HCT116 (cell line): Measurements from ENCODE around the gene TMEM145. TPM values are rescaled to one million over a fixed set of nuclear protein-coding genes. Genes with fewer than 3 reads are reported as not detected.

Experiments used
- ATAC-seq: fragments of 200-7000 bp; cut with Tn5 transposase; 2 replicates; pipeline ENCODE4 v1.9.1; 2020; ENCODE audit warnings: mild to moderate bottlenecking, moderate library complexity
- BruUV-seq: library from RNA; stranded (reverse); fragments of 400-500 nt; replicated peaks from 2 replicates; lab custom pipeline; 2021; lab: Mats Ljungman, UMichigan
- CTCF ChIA-PET: fragments of 300-600 bp; sonication (Branson Sonifier 250); formaldehyde crosslinking; loops from one replicate; lab custom pipeline; 2021; ENCODE audit warnings: antibody characterized with exemption; lab: Charles Lee
- POLR2A ChIA-PET: fragments of 300-600, 350-600 bp; sonication (Branson Sonifier 250); formaldehyde crosslinking; loops from one replicate; lab custom pipeline; 2021; ENCODE audit warnings: antibody characterized with exemption; lab: Charles Lee
- RAD21 ChIA-PET, 2 experiments: fragments of 300-600 bp; sonication (Branson Sonifier 250); formaldehyde crosslinking; loops; one replicate each; lab custom pipeline; 2023; ENCODE audit warnings: low total read pairs in 2 of 2; ENCODE audit not compliant: uncharacterized antibody in 2 of 2, unreplicated experiment in 2 of 2, low non-redundant PET in 1 of 2; lab: Charles Lee
- DNase-seq: peaks from one replicate; pipeline ENCODE4 v3.0.0-alpha.2; 2010; ENCODE audit warnings: low read depth, low spot score
- H2AFZ ChIP-seq: fragments of 200-600 bp; shearing (Covaris generic), sonication (generic); 2 replicates; pipeline ENCODE4 v1.6.1; 2017; ENCODE audit warnings: low read depth, mixed run types, mixed read lengths, antibody characterized with exemption, low read length; ENCODE audit not compliant: poor library complexity, severe bottlenecking
- H3K27ac ChIP-seq: 2 replicates; pipeline ENCODE4 v1.5.1; 2012; ENCODE audit warnings: low read depth, low read length
- H3K27me3 ChIP-seq: fragments of 200-600 bp; sonication (generic); 2 replicates; pipeline ENCODE4 v1.6.1; 2016; ENCODE audit warnings: mixed run types, low read length, mixed read lengths; ENCODE audit not compliant: insufficient read depth
- H3K36me3 ChIP-seq, 2 experiments: fragments of 200-500 bp in 1 of 2; fragments of 200-600 bp in 1 of 2; sonication (Bioruptor generic) in 1 of 2; sonication (generic) in 1 of 2; 2 replicates each; pipeline versions ENCODE4 v1.5.1 to v1.6.1; 2014 to 2016; ENCODE audit warnings: low read length in 2 of 2, inconsistent platforms in 1 of 2, mixed read lengths in 1 of 2, mixed run types in 1 of 2; ENCODE audit not compliant: insufficient read depth in 2 of 2, control insufficient read depth in 1 of 2
- H3K4me1 ChIP-seq, 2 experiments: fragments of 200-600 bp in 1 of 2; sonication (generic) in 1 of 2; 2 replicates each; pipeline versions ENCODE4 v1.5.1 to v1.6.1; 2012 to 2017; ENCODE audit warnings: low read length in 2 of 2, inconsistent platforms in 1 of 2, mild to moderate bottlenecking in 1 of 2, mixed read lengths in 1 of 2, mixed run types in 1 of 2, moderate library complexity in 1 of 2; ENCODE audit not compliant: insufficient read depth in 2 of 2, control insufficient read depth in 1 of 2
- H3K4me2 ChIP-seq: fragments of 200-600 bp; sonication (generic); 2 replicates; pipeline ENCODE4 v1.6.1; 2017; ENCODE audit warnings: mixed run types, low read length, mixed read lengths
- H3K4me3 ChIP-seq, 2 experiments: fragments of 200-600 bp in 1 of 2; sonication (generic) in 1 of 2; replicated peaks in 1 of 2; 2 replicates each; pipeline ENCODE4 v1.5.1; 2011 to 2016; ENCODE audit warnings: low read length in 2 of 2, control low read depth in 1 of 2, low read depth in 1 of 2, mild to moderate bottlenecking in 1 of 2, mixed read lengths in 1 of 2, mixed run types in 1 of 2
- H3K79me2 ChIP-seq: fragments of 200-600 bp; sonication (generic); 2 replicates; pipeline ENCODE4 v1.6.1; 2017; ENCODE audit warnings: mild to moderate bottlenecking, mixed run types, low read length, moderate library complexity, mixed read lengths; ENCODE audit not compliant: insufficient read depth
- H3K9ac ChIP-seq: fragments of 200-600 bp; sonication (generic); 2 replicates; pipeline ENCODE4 v1.6.1; 2016; ENCODE audit warnings: low read length, mixed read lengths
- H3K9me2 ChIP-seq: fragments of 200-600 bp; sonication (generic), shearing (Covaris generic); 2 replicates; pipeline ENCODE4 v1.6.1; 2017; ENCODE audit warnings: mixed run types, mild to moderate bottlenecking, moderate library complexity; ENCODE audit not compliant: insufficient read depth
- H3K9me3 ChIP-seq, 2 experiments: fragments of 200-500 bp in 1 of 2; fragments of 200-600 bp in 1 of 2; sonication (Bioruptor generic) in 1 of 2; sonication (generic) in 1 of 2; 2 replicates each; pipeline ENCODE4 v1.6.1; 2014 to 2017; ENCODE audit warnings: low read length in 2 of 2, mixed read lengths in 2 of 2, inconsistent platforms in 1 of 2, low read depth in 1 of 2, mild to moderate bottlenecking in 1 of 2, mixed run types in 1 of 2, moderate library complexity in 1 of 2; ENCODE audit not compliant: control insufficient read depth in 1 of 2, insufficient read depth in 1 of 2
- H4K20me1 ChIP-seq: fragments of 200-600 bp; sonication (generic), shearing (Covaris generic); 2 replicates; pipeline ENCODE4 v1.6.1; 2017; ENCODE audit warnings: mixed run types, mild to moderate bottlenecking, moderate library complexity; ENCODE audit not compliant: insufficient read depth
- ATF3 ChIP-seq: IDR thresholded peaks from 2 replicates; pipeline ENCODE4 v1.6.1; 2012
- CBX3 ChIP-seq: IDR thresholded peaks from 2 replicates; pipeline ENCODE4 v1.6.1; 2012; ENCODE audit warnings: low read depth
- CEBPB ChIP-seq: IDR thresholded peaks from 2 replicates; pipeline ENCODE4 v1.6.1; 2012; ENCODE audit warnings: low read depth
- EGR1 ChIP-seq: IDR thresholded peaks from 2 replicates; pipeline ENCODE4 v1.6.1; 2012; ENCODE audit warnings: low read depth
- ELF1 ChIP-seq: IDR thresholded peaks from 2 replicates; pipeline ENCODE4 v1.6.1; 2012; ENCODE audit warnings: low read depth, borderline replicate concordance
- EZH2 ChIP-seq: fragments of 200-600 bp; sonication (generic); IDR thresholded peaks from 2 replicates; pipeline ENCODE4 v1.6.1; 2017; ENCODE audit warnings: antibody characterized with exemption, mixed run types
- EZH2phosphoT487 ChIP-seq: fragments of 200-600 bp; IDR thresholded peaks from 2 replicates; pipeline ENCODE4 v1.6.1; 2018; ENCODE audit warnings: antibody characterized with exemption, borderline replicate concordance
- FOSL1 ChIP-seq: IDR thresholded peaks from 2 replicates; pipeline ENCODE4 v1.6.1; 2012; ENCODE audit warnings: low read depth
- MAX ChIP-seq: IDR thresholded peaks from 2 replicates; pipeline ENCODE4 v1.6.1; 2012
- POLR2A ChIP-seq: IDR thresholded peaks from 2 replicates; pipeline ENCODE4 v1.7.0; 2011; ENCODE audit warnings: borderline replicate concordance; ENCODE audit not compliant: insufficient read depth, insufficient read length; ENCODE audit errors: extremely low read depth
- POLR2AphosphoS5 ChIP-seq: IDR thresholded peaks from 2 replicates; pipeline ENCODE4 v1.6.1; 2011; ENCODE audit warnings: mild to moderate bottlenecking, low read depth, low read length, moderate library complexity
- RAD21 ChIP-seq: IDR thresholded peaks from 2 replicates; pipeline ENCODE4 v1.6.1; 2012; ENCODE audit warnings: low read depth, mild to moderate bottlenecking
- SP1 ChIP-seq: IDR thresholded peaks from 2 replicates; pipeline ENCODE4 v1.6.1; 2012; ENCODE audit warnings: low read depth
- SRF ChIP-seq: IDR thresholded peaks from 2 replicates; pipeline ENCODE4 v1.6.1; 2012; ENCODE audit warnings: low read depth
- TCF7L2 ChIP-seq: IDR thresholded peaks from 2 replicates; pipeline ENCODE4 v1.7.0; 2011; ENCODE audit warnings: borderline replicate concordance, inconsistent platforms; ENCODE audit not compliant: insufficient read depth, insufficient read length; ENCODE audit errors: extremely low read depth
- YY1 ChIP-seq: IDR thresholded peaks from 2 replicates; pipeline ENCODE4 v1.6.1; 2011; ENCODE audit warnings: low read length, low read depth, moderate library complexity, mild to moderate bottlenecking; ENCODE audit not compliant: insufficient replicate concordance; ENCODE audit errors: extremely low read depth
- ZNF274 ChIP-seq: fragments of 200-500 bp; sonication (Bioruptor generic); IDR thresholded peaks from 2 replicates; pipeline ENCODE4 v1.6.1; 2014; ENCODE audit warnings: mild to moderate bottlenecking, low read depth, low read length, inconsistent platforms
- intact Hi-C: fragments of 100-400 bp; cut with micrococcal nuclease; formaldehyde crosslinking; loops from 2 replicates; pipeline ENCODE4 v1.10.0; 2022
- total RNA-seq: library from RNA; stranded (reverse); gene quantifications from one replicate; pipeline ENCODE4 v1.2.1, GENCODE V29; 2021; ENCODE audit not compliant: unreplicated experiment
- TF ChIP-seq, protein P1 (sequence below): IDR thresholded peaks from 2 replicates; pipeline ENCODE4 v1.6.1; 2011; ENCODE audit warnings: mild to moderate bottlenecking, low read length, moderate library complexity; ENCODE audit not compliant: insufficient replicate concordance; ENCODE audit errors: extremely low read depth
- TF ChIP-seq, protein P2 (sequence below): IDR thresholded peaks from 2 replicates; pipeline ENCODE4 v1.6.1; 2012; ENCODE audit warnings: low read depth

TMEM145 gene
- total RNA-seq, 1 experiment from 2014 or later = 7.2 TPM

- Histone ChIP-seq H3K4me3 (no peak overlapping the region), H2AFZ (no peak overlapping the region), H3K27ac (no peak overlapping the region), H3K4me1 (peaks cover 10 to 17% of the 10 kb centered on the region in 2 experiments), H3K9me2 (no peaks in the 10 kb centered on the region), H3K36me3 (no peaks in the 10 kb centered on the region), H4K20me1 (no peaks in the 10 kb centered on the region), H3K9ac (no peak overlapping the region), H3K4me2 (no peak overlapping the region), H3K9me3 (no peaks in the 10 kb centered on the region), H3K79me2 (peaks cover 17% of the 10 kb centered on the region), H3K27me3 (no peaks in the 10 kb centered on the region)
- no peak for ATAC-seq
- no peak for TF ChIP-seq CBX3
- no peak for TF ChIP-seq ZNF274
- TF ChIP-seq, protein P1, sequence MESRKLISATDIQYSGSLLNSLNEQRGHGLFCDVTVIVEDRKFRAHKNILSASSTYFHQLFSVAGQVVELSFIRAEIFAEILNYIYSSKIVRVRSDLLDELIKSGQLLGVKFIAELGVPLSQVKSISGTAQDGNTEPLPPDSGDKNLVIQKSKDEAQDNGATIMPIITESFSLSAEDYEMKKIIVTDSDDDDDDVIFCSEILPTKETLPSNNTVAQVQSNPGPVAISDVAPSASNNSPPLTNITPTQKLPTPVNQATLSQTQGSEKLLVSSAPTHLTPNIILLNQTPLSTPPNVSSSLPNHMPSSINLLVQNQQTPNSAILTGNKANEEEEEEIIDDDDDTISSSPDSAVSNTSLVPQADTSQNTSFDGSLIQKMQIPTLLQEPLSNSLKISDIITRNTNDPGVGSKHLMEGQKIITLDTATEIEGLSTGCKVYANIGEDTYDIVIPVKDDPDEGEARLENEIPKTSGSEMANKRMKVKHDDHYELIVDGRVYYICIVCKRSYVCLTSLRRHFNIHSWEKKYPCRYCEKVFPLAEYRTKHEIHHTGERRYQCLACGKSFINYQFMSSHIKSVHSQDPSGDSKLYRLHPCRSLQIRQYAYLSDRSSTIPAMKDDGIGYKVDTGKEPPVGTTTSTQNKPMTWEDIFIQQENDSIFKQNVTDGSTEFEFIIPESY = no peak
- TF ChIP-seq FOSL1 = no peak
- TF ChIP-seq POLR2AphosphoS5 = no peak
- no peak for TF ChIP-seq EZH2phosphoT487
- TF ChIP-seq ATF3 = no peak
- TF ChIP-seq EZH2 = no peak
- TF ChIP-seq MAX = no peak
- TF ChIP-seq TCF7L2 = no peak
- TF ChIP-seq, protein P2, sequence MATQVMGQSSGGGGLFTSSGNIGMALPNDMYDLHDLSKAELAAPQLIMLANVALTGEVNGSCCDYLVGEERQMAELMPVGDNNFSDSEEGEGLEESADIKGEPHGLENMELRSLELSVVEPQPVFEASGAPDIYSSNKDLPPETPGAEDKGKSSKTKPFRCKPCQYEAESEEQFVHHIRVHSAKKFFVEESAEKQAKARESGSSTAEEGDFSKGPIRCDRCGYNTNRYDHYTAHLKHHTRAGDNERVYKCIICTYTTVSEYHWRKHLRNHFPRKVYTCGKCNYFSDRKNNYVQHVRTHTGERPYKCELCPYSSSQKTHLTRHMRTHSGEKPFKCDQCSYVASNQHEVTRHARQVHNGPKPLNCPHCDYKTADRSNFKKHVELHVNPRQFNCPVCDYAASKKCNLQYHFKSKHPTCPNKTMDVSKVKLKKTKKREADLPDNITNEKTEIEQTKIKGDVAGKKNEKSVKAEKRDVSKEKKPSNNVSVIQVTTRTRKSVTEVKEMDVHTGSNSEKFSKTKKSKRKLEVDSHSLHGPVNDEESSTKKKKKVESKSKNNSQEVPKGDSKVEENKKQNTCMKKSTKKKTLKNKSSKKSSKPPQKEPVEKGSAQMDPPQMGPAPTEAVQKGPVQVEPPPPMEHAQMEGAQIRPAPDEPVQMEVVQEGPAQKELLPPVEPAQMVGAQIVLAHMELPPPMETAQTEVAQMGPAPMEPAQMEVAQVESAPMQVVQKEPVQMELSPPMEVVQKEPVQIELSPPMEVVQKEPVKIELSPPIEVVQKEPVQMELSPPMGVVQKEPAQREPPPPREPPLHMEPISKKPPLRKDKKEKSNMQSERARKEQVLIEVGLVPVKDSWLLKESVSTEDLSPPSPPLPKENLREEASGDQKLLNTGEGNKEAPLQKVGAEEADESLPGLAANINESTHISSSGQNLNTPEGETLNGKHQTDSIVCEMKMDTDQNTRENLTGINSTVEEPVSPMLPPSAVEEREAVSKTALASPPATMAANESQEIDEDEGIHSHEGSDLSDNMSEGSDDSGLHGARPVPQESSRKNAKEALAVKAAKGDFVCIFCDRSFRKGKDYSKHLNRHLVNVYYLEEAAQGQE = no peak
- no peak for TF ChIP-seq SP1
- TF ChIP-seq EGR1 = no peak
- no peak for TF ChIP-seq ELF1
- no peak for TF ChIP-seq POLR2A
- TF ChIP-seq CEBPB = no peak
- no peak for TF ChIP-seq YY1
- TF ChIP-seq SRF = no peak
- no peak for TF ChIP-seq RAD21
- intact Hi-C loops = no loop called here
- ChIA-PET POLR2A (interaction anchor here (1.0 kb wide), 1 partner anchor 80 kb away, joined by 3 read pairs; no protein-coding TSS in a partner anchor), RAD21 (no interaction called here), CTCF (no interaction called here)
- no peak for DNase-seq
- BruUV-seq = no TSS peak
Measured at GRCh38 chr19:42323473-42323851, 10.4 kb downstream of the TMEM145 start.
